Measurements from ENCODE around the gene ALDH1A3. TPM values are rescaled to one million over a fixed set of nuclear protein-coding genes. Genes with fewer than 3 reads are reported as not detected.

Gene ALDH1A3
- total RNA-seq, 6 experiments from 2014 or later = 1.00 to 2.5 (median 1.9) TPM

DNA sequence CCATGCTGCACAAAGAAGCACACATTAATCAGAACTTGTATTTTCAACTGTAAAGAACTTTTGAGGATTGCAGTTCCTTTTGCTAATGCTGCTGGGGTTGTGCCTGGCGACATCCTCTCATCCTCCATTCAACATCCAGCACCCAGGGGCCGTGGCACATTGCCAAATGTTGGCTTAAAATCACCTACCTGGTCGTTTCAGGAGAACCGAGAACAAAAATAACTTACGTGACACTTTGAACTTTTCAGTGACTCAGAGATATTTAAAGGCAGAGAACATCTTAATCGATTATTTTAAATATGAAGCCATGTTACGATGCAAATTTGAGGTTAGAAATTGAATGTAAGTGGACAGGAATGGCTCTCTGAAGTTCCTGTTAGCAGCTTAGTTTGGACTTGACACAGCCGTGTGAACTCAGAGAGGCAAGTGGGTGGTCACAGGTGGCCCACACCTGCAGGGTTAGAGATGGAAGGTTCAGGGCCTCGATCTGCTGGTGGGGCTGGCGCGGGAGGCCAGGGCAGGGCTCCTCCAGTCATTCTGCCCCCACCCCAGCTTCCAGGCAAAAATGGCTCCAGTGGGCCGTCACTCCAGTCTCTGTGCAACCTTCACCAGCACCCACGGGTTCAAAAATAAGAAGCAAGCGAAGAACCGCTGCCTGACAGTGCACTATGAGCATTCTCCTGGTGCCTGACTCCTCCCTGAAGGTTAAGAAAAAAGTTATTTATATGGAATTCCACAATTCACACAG is 51.7 kb downstream of the ALDH1A3 start:
- H3K27me3 Mint-ChIP-seq (ENCODE audit: insufficient read depth) = no peaks in the 10 kb centered on the region
- peaks cover 11% of the 10 kb centered on the region for H3K36me3 Mint-ChIP-seq (ENCODE audit: low read depth)
- DNase-seq = no peak
- H3K9me3 Mint-ChIP-seq = no peaks in the 10 kb centered on the region
- H3K27ac Mint-ChIP-seq = no peak overlapping the region
- H3K4me3 Mint-ChIP-seq = no peak overlapping the region
- TF ChIP-seq, protein P1, sequence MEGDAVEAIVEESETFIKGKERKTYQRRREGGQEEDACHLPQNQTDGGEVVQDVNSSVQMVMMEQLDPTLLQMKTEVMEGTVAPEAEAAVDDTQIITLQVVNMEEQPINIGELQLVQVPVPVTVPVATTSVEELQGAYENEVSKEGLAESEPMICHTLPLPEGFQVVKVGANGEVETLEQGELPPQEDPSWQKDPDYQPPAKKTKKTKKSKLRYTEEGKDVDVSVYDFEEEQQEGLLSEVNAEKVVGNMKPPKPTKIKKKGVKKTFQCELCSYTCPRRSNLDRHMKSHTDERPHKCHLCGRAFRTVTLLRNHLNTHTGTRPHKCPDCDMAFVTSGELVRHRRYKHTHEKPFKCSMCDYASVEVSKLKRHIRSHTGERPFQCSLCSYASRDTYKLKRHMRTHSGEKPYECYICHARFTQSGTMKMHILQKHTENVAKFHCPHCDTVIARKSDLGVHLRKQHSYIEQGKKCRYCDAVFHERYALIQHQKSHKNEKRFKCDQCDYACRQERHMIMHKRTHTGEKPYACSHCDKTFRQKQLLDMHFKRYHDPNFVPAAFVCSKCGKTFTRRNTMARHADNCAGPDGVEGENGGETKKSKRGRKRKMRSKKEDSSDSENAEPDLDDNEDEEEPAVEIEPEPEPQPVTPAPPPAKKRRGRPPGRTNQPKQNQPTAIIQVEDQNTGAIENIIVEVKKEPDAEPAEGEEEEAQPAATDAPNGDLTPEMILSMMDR (IDR thresholded peaks at IDR 0.05) = no peak
- peaks cover 34% of the 10 kb centered on the region for H3K4me1 Mint-ChIP-seq (ENCODE audit: low read depth)

DNA sequence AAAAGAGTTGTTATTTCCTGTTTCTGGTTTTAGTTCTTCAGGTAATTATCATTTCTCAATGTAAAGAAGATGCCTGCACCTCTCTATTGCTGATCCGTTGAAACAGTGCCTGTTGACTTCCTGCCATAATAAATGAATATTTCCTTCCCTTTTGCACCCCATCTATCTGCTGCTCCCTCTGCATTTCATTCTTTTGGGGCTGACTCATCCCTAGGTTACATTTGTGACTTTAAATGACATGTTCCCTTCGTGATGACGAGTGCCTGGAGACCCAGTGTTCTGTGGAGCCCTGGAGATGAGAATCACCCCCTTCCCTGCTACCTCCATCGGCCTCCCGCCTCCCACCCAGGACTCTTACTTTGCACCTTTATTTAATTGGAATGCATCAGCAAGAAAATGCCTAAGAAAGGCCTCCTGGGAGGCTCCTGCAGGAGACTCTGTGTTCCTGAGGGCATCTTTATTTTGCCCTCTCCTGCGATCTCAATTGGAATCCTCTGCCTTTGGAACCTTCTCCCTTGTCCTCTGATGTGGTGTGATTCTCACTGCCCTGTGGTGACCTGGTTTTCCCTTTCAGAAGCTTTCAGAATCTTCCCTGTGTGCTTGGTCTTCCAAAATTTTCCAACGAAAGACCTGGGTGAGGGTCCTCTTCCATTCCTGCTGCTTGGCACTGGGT is 53.2 kb downstream of the ALDH1A3 start:
- DNase-seq = no peak
- H3K27me3 Mint-ChIP-seq (ENCODE audit: insufficient read depth) = no peaks in the 10 kb centered on the region
- TF ChIP-seq, protein P1 (IDR thresholded peaks at IDR 0.05) = no peak
- peaks cover 11% of the 10 kb centered on the region for H3K36me3 Mint-ChIP-seq (ENCODE audit: low read depth)
- no peak overlapping the region for H3K4me3 Mint-ChIP-seq
- H3K9me3 Mint-ChIP-seq = no peaks in the 10 kb centered on the region
- H3K4me1 Mint-ChIP-seq (ENCODE audit: low read depth) = peaks cover 34% of the 10 kb centered on the region
- peak overlapping the region; percentile 6 for H3K27ac Mint-ChIP-seq

DNA sequence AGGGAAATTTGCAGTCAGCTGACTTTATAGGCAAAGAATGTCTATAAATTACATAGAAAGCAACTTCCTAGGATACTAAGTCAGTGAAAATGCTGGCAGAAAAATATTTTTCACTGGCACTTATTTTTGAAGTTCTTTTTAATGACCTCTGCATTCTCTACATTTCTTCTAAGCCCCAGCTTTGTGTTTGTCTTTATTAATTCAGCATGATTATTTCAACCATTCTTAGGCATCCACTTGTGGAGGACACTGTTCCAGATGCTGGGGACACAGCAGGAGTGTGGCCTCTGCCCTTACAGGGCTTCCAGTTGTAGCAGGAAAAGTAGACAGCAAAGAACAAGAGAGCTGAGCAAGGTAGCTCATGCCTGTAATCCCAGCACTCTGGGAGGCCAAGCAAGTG is 54.5 kb downstream of the ALDH1A3 start:
- Mint-ChIP-seq H3K36me3 (ENCODE audit: low read depth) (peaks cover 6% of the 10 kb centered on the region), H3K4me1 (ENCODE audit: low read depth) (peaks cover 34% of the 10 kb centered on the region), H3K4me3 (no peak overlapping the region), H3K27me3 (ENCODE audit: insufficient read depth) (no peaks in the 10 kb centered on the region; the same call in 1 of the 2 replicates), H3K27ac (no peak overlapping the region), H3K9me3 (no peaks in the 10 kb centered on the region)
- peak; percentile 42 for DNase-seq
- TF ChIP-seq, protein P1 (IDR thresholded peaks at IDR 0.05) = no peak

- Mint-ChIP-seq H3K9me3 (no peaks in the 10 kb centered on the region), H3K4me3 (no peak overlapping the region), H3K36me3 (ENCODE audit: low read depth) (peaks cover 6% of the 10 kb centered on the region), H3K27ac (no peak overlapping the region; the same call in 1 of the 2 replicates), H3K4me1 (ENCODE audit: low read depth) (peaks cover 34% of the 10 kb centered on the region), H3K27me3 (ENCODE audit: insufficient read depth) (no peaks in the 10 kb centered on the region; the same call in 1 of the 2 replicates)
- DNase-seq = peak; percentile 37
- TF ChIP-seq, protein P1 (IDR thresholded peaks at IDR 0.05) = peak; percentile 42
Measured at GRCh38 chr15:100934726-100935125, 55.1 kb downstream of the ALDH1A3 start.

- no peak for DNase-seq
- no peak overlapping the region for H3K4me3 Mint-ChIP-seq
- peaks cover 31% of the 10 kb centered on the region for H3K4me1 Mint-ChIP-seq (ENCODE audit: low read depth)
- H3K27ac Mint-ChIP-seq = no peak overlapping the region
- no peaks in the 10 kb centered on the region for H3K9me3 Mint-ChIP-seq
- H3K27me3 Mint-ChIP-seq (ENCODE audit: insufficient read depth) = no peaks in the 10 kb centered on the region; the same call in 1 of the 2 replicates
- TF ChIP-seq, protein P1 (IDR thresholded peaks at IDR 0.05) = no peak
- H3K36me3 Mint-ChIP-seq (ENCODE audit: low read depth) = peaks cover 6% of the 10 kb centered on the region
Measured at GRCh38 chr15:100937171-100937570, 57.5 kb downstream of the ALDH1A3 start.

Data from HFFc6 (cell line).